Hepatocyte (in vitro differentiated cells): ENCODE results near the gene SNX25. TPM values are rescaled to one million over a fixed set of nuclear protein-coding genes. Genes with fewer than 3 reads are reported as not detected.
"Not testable (repeated sequence)": the region's sequence is repeated elsewhere in the genome, so short reads cannot be mapped to it uniquely, and the experiment has no call there.

Experiments
- DNase-seq: peaks from one replicate; pipeline ENCODE4 v3.0.0-alpha.2; 2016; ENCODE audit warnings: low spot score
- H2AFZ ChIP-seq: fragments of 200-600 bp; sonication (generic); 2 replicates; pipeline ENCODE4 v1.6.0; 2016; ENCODE audit warnings: antibody characterized with exemption, mild to moderate bottlenecking
- H3K27ac ChIP-seq: fragments of 200-600 bp; sonication (generic); 2 replicates; pipeline ENCODE4 v1.5.1; 2016; ENCODE audit warnings: mild to moderate bottlenecking
- H3K27me3 ChIP-seq: fragments of 200-600 bp; sonication (generic); 2 replicates; pipeline ENCODE4 v1.6.1; 2016
- H3K36me3 ChIP-seq: fragments of 200-600 bp; sonication (generic); replicated peaks from 2 replicates; pipeline ENCODE4 v1.5.1; 2016; ENCODE audit warnings: low read depth; ENCODE audit not compliant: insufficient read depth
- H3K4me1 ChIP-seq: fragments of 200-600 bp; sonication (generic); 2 replicates; pipeline ENCODE4 v1.5.1; 2016; ENCODE audit warnings: mild to moderate bottlenecking, moderate library complexity; ENCODE audit not compliant: insufficient read depth
- H3K4me2 ChIP-seq: fragments of 200-600 bp; sonication (generic); 2 replicates; pipeline ENCODE4 v1.6.0; 2016
- H3K4me3 ChIP-seq: fragments of 200-600 bp; sonication (generic); 2 replicates; pipeline ENCODE4 v1.5.1; 2016; ENCODE audit warnings: mild to moderate bottlenecking
- H3K79me2 ChIP-seq: fragments of 200-600 bp; sonication (generic); 2 replicates; pipeline ENCODE4 v1.6.0; 2017; ENCODE audit warnings: mild to moderate bottlenecking
- H3K9me2 ChIP-seq: fragments of 200-600 bp; sonication (generic); replicated peaks from 2 replicates; pipeline ENCODE4 v1.6.0; 2017; ENCODE audit warnings: mild to moderate bottlenecking; ENCODE audit not compliant: insufficient read depth
- H3K9me3 ChIP-seq: fragments of 200-600 bp; sonication (generic); 2 replicates; pipeline ENCODE4 v1.5.1; 2016; ENCODE audit warnings: low read depth, mild to moderate bottlenecking
- H4K20me1 ChIP-seq: fragments of 200-600 bp; sonication (generic); 2 replicates; pipeline ENCODE4 v1.6.0; 2016; ENCODE audit warnings: mild to moderate bottlenecking; ENCODE audit not compliant: insufficient read depth, poor library complexity, severe bottlenecking
- EZH2 ChIP-seq: fragments of 200-600 bp; sonication (generic); IDR thresholded peaks from 2 replicates; pipeline ENCODE4 v1.6.1; 2016; ENCODE audit warnings: antibody characterized with exemption, mild to moderate bottlenecking, borderline replicate concordance
- EZH2phosphoT487 ChIP-seq: fragments of 200-600 bp; sonication (generic); IDR thresholded peaks from one replicate; pipeline ENCODE4 v1.6.1; 2018; ENCODE audit warnings: antibody characterized with exemption, mild to moderate bottlenecking, low read depth, moderate library complexity; ENCODE audit not compliant: unreplicated experiment, severe bottlenecking
- whole genome bisulfite sequencing: methylation state at CpG from one replicate; pipeline ENCODE4 v1.1.6; 2016; ENCODE audit warnings: low lambda C conversion rate; ENCODE audit errors: missing lambda C conversion rate; 5-methylcytosine and 5-hydroxymethylcytosine counted together
- polyA plus RNA-seq: library from polyadenylated mRNA; unstranded; fragments of >200 nt; fragmentation: Nextera tagmentation; extraction: Ambion mirVana; gene quantifications from 2 replicates; pipeline ENCODE4 v1.2.1, GENCODE V29; 2016
- total RNA-seq: library from RNA; depleted of rRNA; stranded (reverse); fragments of >200 nt; gene quantifications from 2 replicates; pipeline ENCODE4 v1.2.3, GENCODE V29; 2014
- TF ChIP-seq, protein P1 (sequence below): fragments of 200-600 bp; sonication (generic); IDR thresholded peaks from 2 replicates; pipeline ENCODE4 v1.5.1; 2016; ENCODE audit warnings: antibody characterized with exemption, mild to moderate bottlenecking; ENCODE audit not compliant: poor library complexity

SNX25 gene
- total and polyA plus RNA-seq, 2 experiments from 2014 or later, result 16.5 to 20.3 TPM

DNA sequence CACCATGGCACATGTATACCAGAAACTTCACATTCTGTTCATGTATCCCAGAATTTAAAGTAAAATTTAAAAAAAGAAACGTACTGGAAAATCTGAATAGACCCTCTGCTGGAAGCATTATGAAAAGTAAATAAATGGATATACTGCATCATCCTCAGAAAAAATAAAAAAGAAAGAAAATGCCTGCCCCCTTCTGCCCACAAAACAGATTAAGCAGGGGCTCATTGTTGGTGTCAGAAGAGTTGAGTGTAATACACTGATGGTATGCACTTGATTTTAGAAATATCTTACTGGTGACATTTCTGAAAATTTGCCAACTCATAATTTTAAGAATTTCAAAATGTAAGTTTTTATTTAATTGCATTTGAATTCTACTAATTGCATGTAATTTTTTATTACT, 108.5 kb downstream of the SNX25 start:
- TF ChIP-seq, protein P1, sequence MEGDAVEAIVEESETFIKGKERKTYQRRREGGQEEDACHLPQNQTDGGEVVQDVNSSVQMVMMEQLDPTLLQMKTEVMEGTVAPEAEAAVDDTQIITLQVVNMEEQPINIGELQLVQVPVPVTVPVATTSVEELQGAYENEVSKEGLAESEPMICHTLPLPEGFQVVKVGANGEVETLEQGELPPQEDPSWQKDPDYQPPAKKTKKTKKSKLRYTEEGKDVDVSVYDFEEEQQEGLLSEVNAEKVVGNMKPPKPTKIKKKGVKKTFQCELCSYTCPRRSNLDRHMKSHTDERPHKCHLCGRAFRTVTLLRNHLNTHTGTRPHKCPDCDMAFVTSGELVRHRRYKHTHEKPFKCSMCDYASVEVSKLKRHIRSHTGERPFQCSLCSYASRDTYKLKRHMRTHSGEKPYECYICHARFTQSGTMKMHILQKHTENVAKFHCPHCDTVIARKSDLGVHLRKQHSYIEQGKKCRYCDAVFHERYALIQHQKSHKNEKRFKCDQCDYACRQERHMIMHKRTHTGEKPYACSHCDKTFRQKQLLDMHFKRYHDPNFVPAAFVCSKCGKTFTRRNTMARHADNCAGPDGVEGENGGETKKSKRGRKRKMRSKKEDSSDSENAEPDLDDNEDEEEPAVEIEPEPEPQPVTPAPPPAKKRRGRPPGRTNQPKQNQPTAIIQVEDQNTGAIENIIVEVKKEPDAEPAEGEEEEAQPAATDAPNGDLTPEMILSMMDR, result no peak
- TF ChIP-seq EZH2phosphoT487, result no peak
- TF ChIP-seq EZH2, result no peak

DNA sequence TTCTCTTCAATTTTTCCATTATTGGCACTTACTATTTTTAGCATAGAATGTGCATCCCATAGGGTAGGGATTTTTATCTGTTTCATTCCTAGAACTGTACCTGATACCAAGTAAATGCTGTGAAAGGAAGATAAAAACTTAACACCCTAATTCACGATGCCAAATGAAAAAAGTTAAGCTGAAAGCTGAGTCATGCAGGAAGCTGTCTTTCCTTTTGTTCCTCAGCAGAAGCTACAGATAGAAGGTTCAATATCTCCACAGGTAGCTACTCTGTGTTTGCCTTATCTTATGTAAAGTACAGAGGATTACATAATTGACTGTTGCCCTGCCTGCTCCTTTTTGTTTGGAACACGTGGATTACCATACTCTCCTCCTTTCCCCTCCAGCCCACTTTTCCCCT, 109.3 kb downstream of the SNX25 start:
- no peaks in the 10 kb centered on the region for H4K20me1 ChIP-seq
- H3K9me2 ChIP-seq, result no peaks in the 10 kb centered on the region
- TF ChIP-seq, protein P1, result no peak
- TF ChIP-seq EZH2phosphoT487 (no peak), EZH2 (no peak)
- no peaks in the 10 kb centered on the region for H3K36me3 ChIP-seq
- no peak overlapping the region for H3K4me3 ChIP-seq
- no peak overlapping the region for H3K27ac ChIP-seq
- no peaks in the 10 kb centered on the region for H3K79me2 ChIP-seq
- no peaks in the 10 kb centered on the region for H3K27me3 ChIP-seq
- peak; percentile 34 for DNase-seq
- H3K4me2 ChIP-seq, result no peak overlapping the region
- no peaks in the 10 kb centered on the region for H3K9me3 ChIP-seq
- WGBS, result 32% methylated on average over 2 of the region's 2 CpGs
- no peaks in the 10 kb centered on the region for H3K4me1 ChIP-seq
- H2AFZ ChIP-seq, result no peak overlapping the region

More for the DNA sequence above, 108.5 kb downstream of the SNX25 start:
- Histone ChIP-seq H3K9me3 (no peaks in the 10 kb centered on the region), H3K9me2 (no peaks in the 10 kb centered on the region), H3K79me2 (no peaks in the 10 kb centered on the region), H3K4me2 (no peak overlapping the region), H3K4me1 (no peaks in the 10 kb centered on the region), H3K4me3 (no peak overlapping the region), H4K20me1 (no peaks in the 10 kb centered on the region), H2AFZ (no peak overlapping the region), H3K27ac (no peak overlapping the region), H3K27me3 (no peaks in the 10 kb centered on the region), H3K36me3 (no peaks in the 10 kb centered on the region)
- WGBS, result 96% methylated on average over 1 of the region's 1 CpG
- no peak for DNase-seq

DNA sequence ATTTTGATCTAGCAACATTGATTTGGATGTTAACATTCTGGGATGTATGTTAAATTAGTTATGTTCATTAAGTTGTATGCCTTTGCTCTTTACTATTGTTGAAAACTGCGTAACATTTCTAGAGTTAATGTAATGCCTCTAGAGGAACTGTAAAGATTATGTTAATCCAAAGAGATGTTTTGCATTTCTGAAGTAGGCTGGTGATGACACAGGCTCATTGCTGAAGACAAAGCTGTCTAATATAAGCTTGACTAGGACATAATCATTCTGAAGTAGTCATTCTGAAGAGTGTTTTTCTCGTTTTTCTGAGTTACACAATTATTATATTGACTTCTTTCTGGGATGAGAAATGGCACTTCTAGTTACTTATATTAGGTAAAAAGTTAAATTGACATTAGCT, 113.4 kb downstream of the SNX25 start:
- Histone ChIP-seq H3K9me2 (no peaks in the 10 kb centered on the region), H3K27ac (no peak overlapping the region), H4K20me1 (no peaks in the 10 kb centered on the region), H3K4me1 (peaks cover 4% of the 10 kb centered on the region), H2AFZ (no peak overlapping the region), H3K4me2 (no peak overlapping the region), H3K27me3 (no peaks in the 10 kb centered on the region), H3K4me3 (no peak overlapping the region), H3K9me3 (no peaks in the 10 kb centered on the region), H3K79me2 (no peaks in the 10 kb centered on the region), H3K36me3 (no peaks in the 10 kb centered on the region)
- no peak for DNase-seq
- WGBS, result 95% methylated on average over 2 of the region's 2 CpGs
- no peak for TF ChIP-seq EZH2phosphoT487
- TF ChIP-seq EZH2, result no peak
- TF ChIP-seq, protein P1, result no peak

DNA sequence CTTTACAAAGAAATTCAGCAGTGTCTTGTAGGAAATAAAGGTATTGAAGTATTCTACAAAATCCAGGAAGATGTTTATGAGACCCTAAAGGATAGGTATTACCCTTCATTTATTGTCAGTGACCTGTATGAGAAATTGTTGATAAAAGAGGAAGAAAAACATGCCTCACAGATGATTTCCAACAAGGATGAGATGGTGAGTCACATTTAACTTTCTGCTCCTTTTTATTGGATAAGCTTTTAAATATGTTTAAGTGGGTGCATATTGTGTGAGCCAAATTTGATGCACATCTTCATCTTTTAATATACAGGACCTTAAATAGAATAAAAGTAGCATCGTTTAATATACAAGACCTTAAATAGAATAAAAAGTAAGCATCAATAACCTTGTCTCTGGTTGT, 114.2 kb downstream of the SNX25 start:
- Histone ChIP-seq H3K4me1 (peaks cover 4% of the 10 kb centered on the region), H3K27ac (no peak overlapping the region), H2AFZ (no peak overlapping the region), H3K36me3 (no peaks in the 10 kb centered on the region), H3K4me3 (no peak overlapping the region), H3K4me2 (no peak overlapping the region), H3K27me3 (no peaks in the 10 kb centered on the region), H4K20me1 (no peaks in the 10 kb centered on the region), H3K9me3 (no peaks in the 10 kb centered on the region), H3K79me2 (no peaks in the 10 kb centered on the region), H3K9me2 (no peaks in the 10 kb centered on the region)
- WGBS, result 96% methylated on average over 1 of the region's 1 CpG
- TF ChIP-seq EZH2phosphoT487 (no peak), EZH2 (no peak)
- TF ChIP-seq, protein P1, result no peak
- no peak for DNase-seq

DNA sequence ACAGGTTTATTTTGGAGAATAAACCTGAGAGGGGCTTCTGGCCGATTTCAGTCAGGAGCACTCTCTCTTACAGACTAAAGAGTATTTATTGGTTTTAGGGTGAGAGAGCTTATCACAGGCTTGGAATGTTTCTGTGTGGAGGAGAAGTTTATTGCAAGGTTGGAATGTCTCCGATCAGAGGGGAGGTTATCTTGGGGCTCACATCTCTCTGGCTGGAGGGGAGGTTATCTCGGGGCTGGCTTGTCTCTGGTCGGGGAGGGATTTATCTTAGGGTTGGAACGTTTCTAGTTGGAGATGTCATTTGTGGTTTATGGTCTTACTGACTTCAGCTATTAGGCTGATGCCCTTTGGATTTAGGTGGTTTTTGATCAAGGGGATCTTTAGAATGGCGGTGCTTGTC, 115.0 kb downstream of the SNX25 start:
- 42% methylated on average over 6 of the region's 6 CpGs for WGBS
- H2AFZ ChIP-seq, H3K27ac ChIP-seq, H3K4me2 ChIP-seq, H3K9me2 ChIP-seq, H3K4me3 ChIP-seq, H3K27me3 ChIP-seq, H4K20me1 ChIP-seq, H3K4me1 ChIP-seq, DNase-seq, H3K36me3 ChIP-seq, H3K79me2 ChIP-seq, H3K9me3 ChIP-seq: not testable (repeated sequence)
